Endothelial cell of umbilical vein (primary cell): ENCODE data around the gene FBXW4. TPM values are rescaled to one million over a fixed set of nuclear protein-coding genes. Genes with fewer than 3 reads are reported as not detected.

Source experiments
- BruUV-seq: library from RNA; stranded (reverse); fragments of 400-500 nt; replicated peaks from 2 replicates; lab custom pipeline; 2021; lab: Mats Ljungman, UMichigan
- CTCF ChIA-PET: fragments of 300-600, 350-600 bp; sonication (Branson Sonifier 250); formaldehyde crosslinking; loops from one replicate; lab custom pipeline; 2021; ENCODE audit warnings: antibody characterized with exemption, inconsistent platforms; lab: Charles Lee
- POLR2A ChIA-PET: fragments of 300-600, 350-600 bp; sonication (Branson Sonifier 250); formaldehyde crosslinking; loops from one replicate; lab custom pipeline; 2021; ENCODE audit warnings: antibody characterized with exemption, inconsistent platforms; lab: Charles Lee
- DNase-seq: peaks from one replicate; pipeline ENCODE4 v3.0.0-alpha.2; 2011; ENCODE audit warnings: low read depth, low spot score
- FAIRE-seq: peaks from 2 replicates; lab custom pipeline; 2011; peaks lifted over from hg19 to GRCh38; lab: Jason Lieb, UNC
- H2AFZ ChIP-seq: 2 replicates; pipeline ENCODE4 v1.6.0; 2012; ENCODE audit warnings: low read depth, low read length, control low read depth, inconsistent platforms
- H3K27ac ChIP-seq: 2 replicates; pipeline ENCODE4 v1.5.1; 2011; ENCODE audit warnings: low read depth, mild to moderate bottlenecking, control low read depth, low read length, moderate library complexity; ENCODE audit not compliant: insufficient read depth
- H3K27me3 ChIP-seq, 2 experiments: 2 replicates each; pipeline versions ENCODE4 v1.6.0 to v1.6.1; 2011; ENCODE audit warnings: low read length in 2 of 2, mixed read lengths in 1 of 2; ENCODE audit not compliant: control insufficient read depth in 2 of 2, insufficient read depth in 2 of 2
- H3K36me3 ChIP-seq, 2 experiments: 2 replicates in 1 of 2; 3 replicates in 1 of 2; pipeline ENCODE4 v1.5.1; 2011; ENCODE audit warnings: low read length in 2 of 2, mild to moderate bottlenecking in 1 of 2, moderate library complexity in 1 of 2; ENCODE audit not compliant: control insufficient read depth in 2 of 2, insufficient read depth in 2 of 2; ENCODE audit errors: extremely low read depth in 1 of 2
- H3K4me1 ChIP-seq: 3 replicates; pipeline ENCODE4 v1.5.1; 2011; ENCODE audit warnings: mild to moderate bottlenecking, low read length; ENCODE audit not compliant: control insufficient read depth, insufficient read depth; ENCODE audit errors: extremely low read depth
- H3K4me2 ChIP-seq: 2 replicates; pipeline ENCODE4 v1.6.1; 2011; ENCODE audit warnings: low read length, control low read depth, mixed read lengths; ENCODE audit not compliant: insufficient read depth
- H3K4me3 ChIP-seq, 3 experiments: fragments of 200-600 bp in 1 of 3; sonication (generic), shearing (Covaris generic) in 1 of 3; replicated peaks in 1 of 3; 2 replicates each; pipeline ENCODE4 v1.5.1; 2011 to 2016; ENCODE audit warnings: control low read depth in 3 of 3, low read length in 3 of 3, mild to moderate bottlenecking in 2 of 3, inconsistent platforms in 1 of 3, low read depth in 1 of 3, moderate library complexity in 1 of 3; ENCODE audit not compliant: insufficient read depth in 1 of 3
- H3K79me2 ChIP-seq: 2 replicates; pipeline ENCODE4 v1.6.0; 2012; ENCODE audit warnings: low read length, inconsistent platforms; ENCODE audit not compliant: control insufficient read depth, insufficient read depth
- H3K9ac ChIP-seq: replicated peaks from 2 replicates; pipeline ENCODE3; 2011; ENCODE audit warnings: low read length, control low read depth; ENCODE audit not compliant: insufficient read depth; ENCODE audit errors: extremely low read depth
- H3K9me1 ChIP-seq: replicated peaks from 3 replicates; pipeline ENCODE4 v1.6.0; 2011; ENCODE audit warnings: mild to moderate bottlenecking, low read length; ENCODE audit not compliant: control insufficient read depth, insufficient read depth; ENCODE audit errors: extremely low read depth
- H3K9me3 ChIP-seq: replicated peaks from 2 replicates; pipeline ENCODE4 v1.5.1; 2012; ENCODE audit warnings: low read length, inconsistent platforms; ENCODE audit not compliant: control insufficient read depth, insufficient read depth
- H4K20me1 ChIP-seq: replicated peaks from 2 replicates; pipeline ENCODE3; 2011; ENCODE audit warnings: mild to moderate bottlenecking, low read length; ENCODE audit not compliant: control insufficient read depth, insufficient read depth; ENCODE audit errors: extremely low read depth
- EZH2 ChIP-seq: IDR thresholded peaks from 2 replicates; pipeline ENCODE4 v1.6.1; 2012; ENCODE audit warnings: borderline replicate concordance, low read depth, mild to moderate bottlenecking, moderate library complexity, low read length, inconsistent platforms; ENCODE audit not compliant: severe bottlenecking
- FOS ChIP-seq: IDR thresholded peaks from 2 replicates; pipeline ENCODE4 v1.6.1; 2011; ENCODE audit warnings: mild to moderate bottlenecking, low read length, moderate library complexity, borderline replicate concordance; ENCODE audit not compliant: insufficient read depth
- MYC ChIP-seq: IDR thresholded peaks from one replicate; pipeline ENCODE4 v1.6.1; 2011; ENCODE audit warnings: mild to moderate bottlenecking, low read depth, low read length
- POLR2A ChIP-seq: IDR thresholded peaks from 2 replicates; pipeline ENCODE4 v1.6.1; 2012; ENCODE audit warnings: low read depth, mild to moderate bottlenecking, control low read depth, low read length
- POLR2AphosphoS5 ChIP-seq: IDR thresholded peaks from 2 replicates; pipeline ENCODE4 v1.6.1; 2012; ENCODE audit warnings: low read depth, mild to moderate bottlenecking, control low read depth, low read length, moderate library complexity; ENCODE audit not compliant: insufficient read depth
- dilution Hi-C: fragments of 300-500 bp; cut with MboI; formaldehyde crosslinking; loops from one replicate; pipeline ENCODE4 v1.15.0; 2019; ENCODE audit warnings: low sequenced_read_pairs; ENCODE audit not compliant: extremely low pct_ligation_motif_present
- intact Hi-C: fragments of 100-400 bp; cut with micrococcal nuclease; formaldehyde crosslinking; loops from one replicate; pipeline ENCODE4 v1.10.0; 2022
- polyA plus RNA-seq, 4 experiments: library from polyadenylated mRNA; depleted of rRNA in 3 of 4; stranded (reverse) in 3 of 4; unstranded in 1 of 4; fragments of >200 nt; gene quantifications; 2 replicates each; pipeline versions ENCODE4 v1.2.1 to v1.2.3, GENCODE V29; 2011 to 2012; ENCODE audit warnings: missing spikeins in 1 of 4
- total RNA-seq: library from RNA; stranded (reverse); gene quantifications from 2 replicates; pipeline ENCODE4 v1.2.3, GENCODE V29; 2021
- TF ChIP-seq, protein P1 (sequence below), 2 donors: IDR thresholded peaks; 1 replicate in 1 of 2; 2 replicates in 1 of 2; pipeline ENCODE4 v1.5.1; 2011; ENCODE audit warnings: low read length in 2 of 2, mild to moderate bottlenecking in 2 of 2, moderate library complexity in 2 of 2, control low read depth in 1 of 2, inconsistent platforms in 1 of 2, low read depth in 1 of 2; ENCODE audit not compliant: insufficient read depth in 1 of 2; ENCODE audit errors: extremely low read depth in 1 of 2

Gene FBXW4
- total and polyA plus RNA-seq, 2 donors (not counting 3 experiments of a cell fraction or from before 2014, with no cell fraction given): 20.8 to 21.1 TPM

GRCh38 chr10:101580486-101581399 is 114.2 kb downstream of the FBXW4 start:
- no TSS peak for BruUV-seq
- Histone ChIP-seq H3K79me2 (no peaks in the 10 kb centered on the region), H3K9me3 (no peaks in the 10 kb centered on the region), H3K27ac (no peak overlapping the region), H3K4me2 (no peak overlapping the region), H4K20me1 (no peaks in the 10 kb centered on the region), H3K9ac (no peak overlapping the region), H2AFZ (no peak overlapping the region), H3K27me3 (no peaks in the 10 kb centered on the region), H3K4me1 (no peaks in the 10 kb centered on the region), H3K9me1 (no peaks in the 10 kb centered on the region), H3K4me3 (no peak overlapping the region), H3K36me3 (peaks cover 5 to 6% of the 10 kb centered on the region in 2 experiments)
- no peak for TF ChIP-seq POLR2AphosphoS5
- TF ChIP-seq MYC: no peak
- TF ChIP-seq EZH2: no peak
- TF ChIP-seq FOS: no peak
- TF ChIP-seq POLR2A: no peak
- TF ChIP-seq, protein P1, sequence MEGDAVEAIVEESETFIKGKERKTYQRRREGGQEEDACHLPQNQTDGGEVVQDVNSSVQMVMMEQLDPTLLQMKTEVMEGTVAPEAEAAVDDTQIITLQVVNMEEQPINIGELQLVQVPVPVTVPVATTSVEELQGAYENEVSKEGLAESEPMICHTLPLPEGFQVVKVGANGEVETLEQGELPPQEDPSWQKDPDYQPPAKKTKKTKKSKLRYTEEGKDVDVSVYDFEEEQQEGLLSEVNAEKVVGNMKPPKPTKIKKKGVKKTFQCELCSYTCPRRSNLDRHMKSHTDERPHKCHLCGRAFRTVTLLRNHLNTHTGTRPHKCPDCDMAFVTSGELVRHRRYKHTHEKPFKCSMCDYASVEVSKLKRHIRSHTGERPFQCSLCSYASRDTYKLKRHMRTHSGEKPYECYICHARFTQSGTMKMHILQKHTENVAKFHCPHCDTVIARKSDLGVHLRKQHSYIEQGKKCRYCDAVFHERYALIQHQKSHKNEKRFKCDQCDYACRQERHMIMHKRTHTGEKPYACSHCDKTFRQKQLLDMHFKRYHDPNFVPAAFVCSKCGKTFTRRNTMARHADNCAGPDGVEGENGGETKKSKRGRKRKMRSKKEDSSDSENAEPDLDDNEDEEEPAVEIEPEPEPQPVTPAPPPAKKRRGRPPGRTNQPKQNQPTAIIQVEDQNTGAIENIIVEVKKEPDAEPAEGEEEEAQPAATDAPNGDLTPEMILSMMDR (IDR thresholded peaks at IDR 0.05; ENCODE audit: extremely low read depth in 1 of 2, insufficient read depth in 1 of 2, low read depth in 1 of 2, low read length in 2 of 2): no peak
- FAIRE-seq (no peak), DNase-seq (no peak)
- POLR2A ChIA-PET: no interaction called here
- CTCF ChIA-PET: interaction anchor here (1.0 to 2.6 kb wide), 6 partner anchors 10 to 531 kb away, joined by 3 to 11 read pairs (median 4); no protein-coding TSS in a partner anchor
- dilution Hi-C loops: no loop called here
- intact Hi-C loops: no loop called here
